Dendritic cell treated with granulocyte-macrophage colony-stimulating factor and Interleukin-4, amounts not matched to agents 40 ng/mL and 50 ng/mL, for 4 days (primary cell): ENCODE data around the gene EPS8L2.

Experiments used
- H3K27ac Mint-ChIP-seq: one replicate; pipeline ENCODE4 v1.8.0; 2022; ENCODE audit warnings: mild to moderate bottlenecking, mixed read lengths
- H3K27me3 Mint-ChIP-seq: one replicate; pipeline ENCODE4 v1.8.0; 2022; ENCODE audit warnings: mild to moderate bottlenecking, mixed read lengths
- H3K36me3 Mint-ChIP-seq: one replicate; pipeline ENCODE4 v1.8.0; 2022; ENCODE audit warnings: low read depth, mixed read lengths
- H3K4me1 Mint-ChIP-seq: one replicate; pipeline ENCODE4 v1.8.0; 2022; ENCODE audit warnings: low read depth, mixed read lengths
- H3K4me3 Mint-ChIP-seq: one replicate; pipeline ENCODE4 v1.8.0; 2022; ENCODE audit warnings: mild to moderate bottlenecking, moderate library complexity, mixed read lengths
- H3K9me3 Mint-ChIP-seq: one replicate; pipeline ENCODE4 v1.8.0; 2022; ENCODE audit warnings: mixed read lengths
- intact Hi-C: fragments of 100-400 bp; cut with micrococcal nuclease; formaldehyde crosslinking; loops from one replicate; pipeline ENCODE4 v1.15.0; 2022

EPS8L2 gene

GRCh38 chr11:771617-772204 lies 65.7 kb downstream of the EPS8L2 start:
- Mint-ChIP-seq H3K4me3 (no peak overlapping the region), H3K36me3 (peaks cover 87% of the 10 kb centered on the region), H3K4me1 (peaks cover 40% of the 10 kb centered on the region), H3K9me3 (no peaks in the 10 kb centered on the region), H3K27ac (no peak overlapping the region), H3K27me3 (no peaks in the 10 kb centered on the region)
- intact Hi-C loops = no loop called here

- peaks cover 32% of the 10 kb centered on the region for H3K4me1 Mint-ChIP-seq
- no peaks in the 10 kb centered on the region for H3K9me3 Mint-ChIP-seq
- intact Hi-C loops = no loop called here
- no peak overlapping the region for H3K4me3 Mint-ChIP-seq
- H3K36me3 Mint-ChIP-seq = peaks cover 77% of the 10 kb centered on the region
- H3K27ac Mint-ChIP-seq = no peak overlapping the region
- no peaks in the 10 kb centered on the region for H3K27me3 Mint-ChIP-seq
Observed at GRCh38 chr11:772429-773390, 66.7 kb downstream of the EPS8L2 start.

DNA sequence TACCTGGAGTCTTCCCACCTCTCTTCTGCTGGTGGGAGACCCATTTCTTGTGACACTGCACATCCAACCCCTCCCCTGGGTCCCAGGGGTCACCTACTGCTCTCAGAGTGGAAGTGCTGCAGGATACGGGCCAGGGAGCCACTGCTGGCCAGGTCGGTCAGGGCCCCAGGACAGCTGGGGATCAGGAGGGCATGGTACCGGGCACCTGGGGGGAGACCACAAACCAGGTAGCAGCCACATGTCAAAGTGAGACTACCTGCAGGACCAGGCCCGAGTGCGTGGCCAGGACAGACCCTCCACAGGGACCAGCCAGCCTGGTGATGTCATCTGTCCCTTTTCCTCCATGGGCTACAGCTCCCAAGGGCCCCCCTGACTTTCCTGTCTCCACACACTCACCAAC lies 67.4 kb downstream of the EPS8L2 start:
- Mint-ChIP-seq H3K27ac (no peak overlapping the region), H3K4me3 (no peak overlapping the region), H3K36me3 (peaks cover 71% of the 10 kb centered on the region), H3K9me3 (no peaks in the 10 kb centered on the region), H3K4me1 (peaks cover 37% of the 10 kb centered on the region), H3K27me3 (no peaks in the 10 kb centered on the region)
- intact Hi-C loops = no loop called here

DNA sequence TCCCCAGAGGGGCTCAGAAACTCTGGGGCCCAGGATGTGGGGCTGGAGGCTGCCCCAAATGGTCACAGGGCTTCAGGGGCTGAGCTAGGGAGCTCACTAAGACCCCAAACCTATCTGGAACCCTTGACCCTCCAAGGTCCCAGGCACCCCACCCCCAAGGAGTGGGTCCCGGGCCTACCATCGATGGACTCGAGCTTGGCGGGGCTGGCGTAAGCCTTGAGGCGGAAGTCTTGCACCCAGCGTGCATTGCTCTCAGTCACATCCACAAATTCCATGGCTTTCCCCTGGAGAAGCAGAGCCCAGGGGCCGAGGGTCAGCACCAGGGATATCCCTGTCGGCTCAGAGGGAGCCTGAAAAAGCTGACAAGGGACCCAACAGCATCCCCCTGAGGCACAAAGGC lies 67.8 kb downstream of the EPS8L2 start:
- H3K27ac Mint-ChIP-seq = no peak overlapping the region

DNA sequence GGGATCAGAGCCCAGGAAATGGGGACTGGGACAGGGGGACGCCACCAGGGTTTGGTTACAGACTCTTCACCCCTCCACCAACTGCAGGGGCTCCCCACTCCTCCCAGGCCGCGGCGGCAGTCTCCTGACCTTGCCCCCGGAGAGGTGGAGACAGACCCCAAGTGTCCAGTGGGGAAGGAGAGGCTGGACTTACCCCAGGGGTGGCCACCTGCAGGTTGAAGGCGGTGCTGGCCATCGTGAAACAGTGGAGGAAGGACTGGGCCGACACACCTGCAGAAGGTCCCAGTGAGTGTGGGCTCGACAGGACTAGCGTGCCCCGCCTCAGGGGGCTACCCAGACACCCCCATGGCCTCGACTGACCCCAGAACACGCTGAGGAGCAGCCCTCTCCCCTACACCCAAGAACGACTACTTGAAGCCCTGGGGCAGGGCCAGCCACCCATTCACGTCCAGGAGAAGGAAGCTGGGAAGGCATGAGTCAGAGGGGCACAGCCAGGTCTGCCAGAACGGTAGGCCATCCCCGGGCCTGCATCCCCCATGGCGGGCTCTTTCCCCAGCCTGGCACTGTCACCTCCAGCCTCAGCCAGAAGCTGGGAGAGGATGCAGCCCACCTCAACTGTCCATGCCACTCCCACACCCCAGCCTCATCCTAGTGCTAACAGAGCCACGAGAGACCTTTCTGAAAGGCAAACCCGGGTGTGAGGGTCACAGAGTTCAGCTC lies 69.0 kb downstream of the EPS8L2 start:
- intact Hi-C loops = no loop called here
- Mint-ChIP-seq H3K4me1 (peaks cover 53% of the 10 kb centered on the region), H3K36me3 (peaks cover 73% of the 10 kb centered on the region), H3K27me3 (no peaks in the 10 kb centered on the region), H3K4me3 (peak overlapping the region; percentile 46), H3K27ac (no peak overlapping the region), H3K9me3 (no peaks in the 10 kb centered on the region)

More for the DNA sequence above, 67.8 kb downstream of the EPS8L2 start:
- no peak overlapping the region for H3K4me3 Mint-ChIP-seq
- H3K4me1 Mint-ChIP-seq = peaks cover 41% of the 10 kb centered on the region
- intact Hi-C loops = no loop called here
- H3K27me3 Mint-ChIP-seq = no peaks in the 10 kb centered on the region
- no peaks in the 10 kb centered on the region for H3K9me3 Mint-ChIP-seq
- peaks cover 73% of the 10 kb centered on the region for H3K36me3 Mint-ChIP-seq

GRCh38 chr11:776263-776560 lies 70.2 kb downstream of the EPS8L2 start:
- Mint-ChIP-seq H3K9me3 (no peaks in the 10 kb centered on the region), H3K36me3 (peaks cover 68% of the 10 kb centered on the region), H3K27ac (peak overlapping the region; percentile 87), H3K27me3 (no peaks in the 10 kb centered on the region), H3K4me3 (peak overlapping the region; percentile 90), H3K4me1 (peaks cover 59% of the 10 kb centered on the region)
- intact Hi-C loops = no loop called here

DNA sequence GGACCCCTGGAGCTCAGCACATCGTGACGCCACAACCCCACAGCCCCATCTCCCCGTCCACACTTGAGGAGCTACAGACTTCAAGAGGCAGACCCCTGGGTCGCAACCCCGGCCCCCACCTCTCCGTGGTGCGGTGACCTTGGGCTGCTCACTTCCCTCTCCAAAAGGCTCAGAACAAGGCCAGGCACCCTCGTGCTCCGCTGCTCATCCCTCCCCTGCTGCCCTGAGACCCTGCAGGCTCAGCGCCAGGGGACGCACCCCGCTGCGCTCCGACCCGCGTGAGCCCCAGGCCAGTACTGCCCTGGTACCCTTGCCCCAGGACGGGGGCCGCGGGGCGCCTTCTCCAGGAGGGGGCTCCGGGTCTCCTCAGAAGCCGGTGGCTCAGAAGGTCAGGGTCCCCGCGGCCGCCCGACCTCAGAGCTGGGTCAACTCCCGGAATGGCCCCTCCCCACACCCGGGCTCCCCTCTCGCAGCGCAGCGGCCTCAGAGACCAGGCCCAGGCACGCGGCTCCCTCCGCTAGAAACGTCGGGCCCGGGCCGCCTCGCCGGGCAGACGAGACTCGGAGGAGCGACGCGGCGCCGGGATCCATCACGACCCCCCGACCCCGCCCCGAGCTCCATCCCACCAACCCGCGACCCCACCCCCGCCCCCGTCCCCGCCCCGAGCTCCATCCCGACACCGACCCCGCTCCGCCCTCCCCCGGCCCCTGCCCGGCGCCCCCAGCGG lies 70.7 kb downstream of the EPS8L2 start:
- intact Hi-C loops = no loop called here
- H3K9me3 Mint-ChIP-seq = no peaks in the 10 kb centered on the region
- peaks cover 62% of the 10 kb centered on the region for H3K36me3 Mint-ChIP-seq
- H3K27ac Mint-ChIP-seq = peak overlapping the region; percentile 87
- peaks cover 2% of the 10 kb centered on the region for H3K27me3 Mint-ChIP-seq
- peaks cover 59% of the 10 kb centered on the region for H3K4me1 Mint-ChIP-seq
- peak overlapping the region; percentile 90 for H3K4me3 Mint-ChIP-seq
